DMS114 treated with DMSO at 0.1 percent for 48 hours (cell line): ENCODE results near the gene ABLIM1.

Experiments used
- DNase-seq: peaks from one replicate; lab custom pipeline; 2025; ENCODE audit not compliant: unreplicated experiment; lab: John Stamatoyannopoulos, UW

ABLIM1 gene

GRCh38 chr10:114492351-114493037 lies 165.6 kb downstream of the ABLIM1 start:
- no peak for DNase-seq

GRCh38 chr10:114491933-114492332 lies 166.1 kb downstream of the ABLIM1 start:
- DNase-seq = no peak

GRCh38 chr10:114491419-114491818 lies 166.7 kb downstream of the ABLIM1 start:
- no peak for DNase-seq

- DNase-seq = no peak
Observed at GRCh38 chr10:114489521-114490310, 168.4 kb downstream of the ABLIM1 start.

GRCh38 chr10:114487815-114488536 lies 170.1 kb downstream of the ABLIM1 start:
- no peak for DNase-seq

GRCh38 chr10:114486938-114487814 lies 170.9 kb downstream of the ABLIM1 start:
- no peak for DNase-seq

- DNase-seq = no peak
Observed at GRCh38 chr10:114485696-114486400, 172.2 kb downstream of the ABLIM1 start.

- no peak for DNase-seq
Observed at GRCh38 chr10:114483575-114483974, 174.5 kb downstream of the ABLIM1 start.

GRCh38 chr10:114482480-114483304 lies 175.4 kb downstream of the ABLIM1 start:
- no peak for DNase-seq

GRCh38 chr10:114481055-114481454 lies 177.0 kb downstream of the ABLIM1 start:
- no peak for DNase-seq

GRCh38 chr10:114479836-114480235 lies 178.2 kb downstream of the ABLIM1 start:
- DNase-seq = no peak

- no peak for DNase-seq
Observed at GRCh38 chr10:114479307-114479706, 178.8 kb downstream of the ABLIM1 start.

- no peak for DNase-seq
Observed at GRCh38 chr10:114478281-114478680, 179.8 kb downstream of the ABLIM1 start.

- DNase-seq = no peak
Observed at GRCh38 chr10:114477285-114477684, 180.8 kb downstream of the ABLIM1 start.

- no peak for DNase-seq
Observed at GRCh38 chr10:114474989-114475388, 183.1 kb downstream of the ABLIM1 start.

- DNase-seq = no peak
Observed at GRCh38 chr10:114473776-114474175, 184.3 kb downstream of the ABLIM1 start.

GRCh38 chr10:114472877-114473253 lies 185.2 kb downstream of the ABLIM1 start:
- no peak for DNase-seq

- no peak for DNase-seq
Observed at GRCh38 chr10:114471906-114472876, 185.9 kb downstream of the ABLIM1 start.
